Neutrophil (primary cell): Measurements from ENCODE around the gene TUBGCP6.

ENCODE experiments used
- H3K27ac ChIP-seq: fragments of 200-600 bp; sonication (generic); 2 replicates; pipeline ENCODE4 v1.5.1; 2016; ENCODE audit warnings: mild to moderate bottlenecking, moderate library complexity
- H3K27me3 ChIP-seq: fragments of 200-600 bp; sonication (generic); 2 replicates; pipeline ENCODE4 v1.6.0; 2016; ENCODE audit warnings: mild to moderate bottlenecking
- H3K36me3 ChIP-seq: fragments of 200-600 bp; sonication (generic); 2 replicates; pipeline ENCODE4 v1.5.1; 2017
- H3K4me1 ChIP-seq, 2 experiments: fragments of 200-600 bp in 1 of 2; sonication (generic) in 1 of 2; 1 replicate in 1 of 2; 2 replicates in 1 of 2; pipeline versions ENCODE4 v1.5.1 to v1.6.1; 2013 to 2016; ENCODE audit warnings: low read depth in 1 of 2, low read length in 1 of 2, mild to moderate bottlenecking in 1 of 2, moderate library complexity in 1 of 2; ENCODE audit not compliant: control insufficient read depth in 1 of 2, insufficient read depth in 1 of 2
- H3K4me3 ChIP-seq, 2 experiments: fragments of 200-600 bp in 1 of 2; sonication (generic) in 1 of 2; 1 replicate in 1 of 2; 2 replicates in 1 of 2; pipeline ENCODE4 v1.5.1; 2013 to 2016; ENCODE audit warnings: low read depth in 1 of 2, low read length in 1 of 2, mild to moderate bottlenecking in 1 of 2, moderate library complexity in 1 of 2
- H3K9me3 ChIP-seq: fragments of 200-600 bp; sonication (generic); 2 replicates; pipeline ENCODE4 v1.5.1; 2016
- CTCF ChIP-seq: fragments of 200-600 bp; sonication (generic); IDR thresholded peaks from 2 replicates; pipeline ENCODE4 v1.5.1; 2016; ENCODE audit warnings: antibody characterized with exemption

The TUBGCP6 gene

GRCh38 chr22:50184902-50185374 is 59.9 kb downstream of the TUBGCP6 start:
- peaks cover 2% of the 10 kb centered on the region for H3K27me3 ChIP-seq
- H3K4me3 ChIP-seq: peak overlapping the region; percentile 90
- peaks cover 19% of the 10 kb centered on the region for H3K36me3 ChIP-seq
- H3K4me1 ChIP-seq: peaks cover 61 to 63% of the 10 kb centered on the region in 2 experiments
- H3K9me3 ChIP-seq: no peaks in the 10 kb centered on the region
- no peak for TF ChIP-seq CTCF
- peak overlapping the region; percentile 99 for H3K27ac ChIP-seq

- TF ChIP-seq CTCF: no peak
- no peaks in the 10 kb centered on the region for H3K9me3 ChIP-seq
- H3K4me1 ChIP-seq: peaks cover 54 to 56% of the 10 kb centered on the region in 2 experiments
- H3K27ac ChIP-seq: peak overlapping the region; percentile 99
- H3K36me3 ChIP-seq: peaks cover 26% of the 10 kb centered on the region
- peaks cover 9% of the 10 kb centered on the region for H3K27me3 ChIP-seq
- H3K4me3 ChIP-seq: peak overlapping the region; percentile 90
Observed at GRCh38 chr22:50184004-50184901, 60.6 kb downstream of the TUBGCP6 start.

GRCh38 chr22:50183141-50183971 is 61.5 kb downstream of the TUBGCP6 start:
- TF ChIP-seq CTCF: no peak
- peaks cover 18% of the 10 kb centered on the region for H3K27me3 ChIP-seq
- peaks cover 45 to 47% of the 10 kb centered on the region in 2 experiments for H3K4me1 ChIP-seq
- peaks cover 31% of the 10 kb centered on the region for H3K36me3 ChIP-seq
- no peaks in the 10 kb centered on the region for H3K9me3 ChIP-seq
- peak overlapping the region; percentile 99 for H3K27ac ChIP-seq
- H3K4me3 ChIP-seq: peak overlapping the region in 1 of 2 experiments; percentile 90

GRCh38 chr22:50182176-50183081 is 62.4 kb downstream of the TUBGCP6 start:
- Histone ChIP-seq H3K27ac (no peak overlapping the region), H3K4me1 (peaks cover 36 to 38% of the 10 kb centered on the region in 2 experiments)

More at GRCh38 chr22:50182176-50183081, 62.4 kb downstream of the TUBGCP6 start:
- Histone ChIP-seq H3K9me3 (no peaks in the 10 kb centered on the region), H3K36me3 (peaks cover 38% of the 10 kb centered on the region), H3K27me3 (peaks cover 27% of the 10 kb centered on the region), H3K4me3 (no peak overlapping the region)
- TF ChIP-seq CTCF: no peak
